RWPE1 (cell line): ENCODE data around the gene RALGPS1.

Experiments used
- CTCF ChIA-PET: fragments of 350-600 bp; sonication (Branson Sonifier 250); formaldehyde crosslinking; extraction: SDS; loops from one replicate; lab custom pipeline; 2021; lab: Yijun Ruan, JAX
- POLR2A ChIA-PET: fragments of 400-600 bp; formaldehyde crosslinking; extraction: SDS; loops from one replicate; lab custom pipeline; 2020; ENCODE audit warnings: antibody characterized with exemption; ENCODE audit not compliant: low non-redundant PET; lab: Yijun Ruan, JAX
- DNase-seq: peaks from one replicate; pipeline ENCODE4 v3.0.0; 2012; ENCODE audit warnings: low spot score
- H3K27ac ChIP-seq: fragments of 450-650 bp; 2 replicates; pipeline ENCODE4 v1.5.1; 2017
- TF ChIP-seq, protein P1 (sequence below): fragments of 450-650 bp; conservative IDR thresholded peaks from 2 replicates; pipeline ENCODE4 v1.5.1; 2017; ENCODE audit warnings: low read depth, mild to moderate bottlenecking

RALGPS1 gene

DNA sequence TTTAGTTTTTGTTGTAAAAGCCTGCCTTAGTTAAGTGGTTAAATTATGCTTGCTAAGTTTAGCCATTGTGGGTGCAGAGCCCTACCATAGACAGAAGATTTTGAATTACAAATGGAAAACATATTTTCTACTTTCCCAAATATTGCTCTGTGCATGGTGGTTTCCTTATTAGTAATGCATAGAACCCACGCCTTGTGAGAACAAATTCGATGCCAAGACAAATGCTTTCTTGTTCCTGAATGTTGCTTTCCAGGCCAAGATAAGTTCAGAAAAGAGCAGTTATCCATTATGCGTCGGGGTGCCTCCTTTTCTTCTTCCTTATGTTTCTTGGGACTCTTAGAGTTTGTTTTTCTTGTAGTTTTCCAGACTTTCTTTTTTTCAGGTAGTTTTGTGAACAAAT lies 319.0 kb downstream of the RALGPS1 start:
- CTCF ChIA-PET = interaction anchor here (0.7 kb wide), 1 partner anchor 644 kb away, joined by 3 read pairs; the partner anchor contains the start of gene AK1
- TF ChIP-seq, protein P1, sequence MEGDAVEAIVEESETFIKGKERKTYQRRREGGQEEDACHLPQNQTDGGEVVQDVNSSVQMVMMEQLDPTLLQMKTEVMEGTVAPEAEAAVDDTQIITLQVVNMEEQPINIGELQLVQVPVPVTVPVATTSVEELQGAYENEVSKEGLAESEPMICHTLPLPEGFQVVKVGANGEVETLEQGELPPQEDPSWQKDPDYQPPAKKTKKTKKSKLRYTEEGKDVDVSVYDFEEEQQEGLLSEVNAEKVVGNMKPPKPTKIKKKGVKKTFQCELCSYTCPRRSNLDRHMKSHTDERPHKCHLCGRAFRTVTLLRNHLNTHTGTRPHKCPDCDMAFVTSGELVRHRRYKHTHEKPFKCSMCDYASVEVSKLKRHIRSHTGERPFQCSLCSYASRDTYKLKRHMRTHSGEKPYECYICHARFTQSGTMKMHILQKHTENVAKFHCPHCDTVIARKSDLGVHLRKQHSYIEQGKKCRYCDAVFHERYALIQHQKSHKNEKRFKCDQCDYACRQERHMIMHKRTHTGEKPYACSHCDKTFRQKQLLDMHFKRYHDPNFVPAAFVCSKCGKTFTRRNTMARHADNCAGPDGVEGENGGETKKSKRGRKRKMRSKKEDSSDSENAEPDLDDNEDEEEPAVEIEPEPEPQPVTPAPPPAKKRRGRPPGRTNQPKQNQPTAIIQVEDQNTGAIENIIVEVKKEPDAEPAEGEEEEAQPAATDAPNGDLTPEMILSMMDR = no peak
- no peak for DNase-seq
- POLR2A ChIA-PET = no interaction called here
- H3K27ac ChIP-seq = no peak overlapping the region

DNA sequence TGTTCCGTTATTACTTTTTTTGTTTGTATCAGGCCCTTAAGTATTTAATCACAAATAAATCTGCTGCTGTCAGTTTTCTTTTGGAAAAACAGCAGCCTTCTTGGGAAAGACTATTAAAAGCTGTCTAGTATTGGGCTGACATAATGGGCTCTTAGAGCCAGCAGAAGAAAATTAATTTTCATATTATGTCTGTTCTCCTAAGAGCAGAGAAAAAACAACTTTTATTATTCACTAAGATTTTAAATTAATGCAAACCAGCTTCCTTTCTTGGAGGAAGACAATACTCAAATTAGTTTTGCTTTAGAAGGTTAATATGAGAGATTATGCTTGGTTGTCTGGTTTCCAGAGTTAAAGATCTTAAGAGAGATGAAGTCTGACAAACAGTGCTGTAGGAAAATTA lies 319.4 kb downstream of the RALGPS1 start:
- H3K27ac ChIP-seq = no peak overlapping the region
- CTCF ChIA-PET = interaction anchor here (0.7 kb wide), 1 partner anchor 643 kb away, joined by 3 read pairs; the partner anchor contains the start of gene AK1
- no peak for DNase-seq
- POLR2A ChIA-PET = no interaction called here
- TF ChIP-seq, protein P1 = no peak

DNA sequence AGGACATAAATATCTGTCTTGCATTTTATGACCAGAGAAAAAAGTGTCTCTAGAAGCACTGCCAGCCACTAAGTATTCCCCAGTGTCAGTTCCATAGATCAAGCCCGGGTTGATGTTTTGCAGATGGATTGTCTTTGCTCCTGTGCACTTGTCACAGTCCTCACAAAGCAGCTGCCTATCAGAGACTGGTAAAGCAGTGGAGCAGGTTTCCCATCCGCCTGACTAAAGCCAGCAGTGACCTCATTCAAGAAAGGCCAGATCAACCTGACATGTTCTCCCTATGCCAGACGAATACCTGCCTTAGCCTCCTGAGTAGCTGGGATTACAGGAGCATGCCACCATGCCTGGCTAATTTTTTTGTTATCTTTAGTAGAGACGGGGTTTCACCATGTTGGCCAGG lies 323.2 kb downstream of the RALGPS1 start:
- ChIA-PET CTCF (no interaction called here), POLR2A (no interaction called here)
- no peak overlapping the region for H3K27ac ChIP-seq
- TF ChIP-seq, protein P1 = no peak
- no peak for DNase-seq

DNA sequence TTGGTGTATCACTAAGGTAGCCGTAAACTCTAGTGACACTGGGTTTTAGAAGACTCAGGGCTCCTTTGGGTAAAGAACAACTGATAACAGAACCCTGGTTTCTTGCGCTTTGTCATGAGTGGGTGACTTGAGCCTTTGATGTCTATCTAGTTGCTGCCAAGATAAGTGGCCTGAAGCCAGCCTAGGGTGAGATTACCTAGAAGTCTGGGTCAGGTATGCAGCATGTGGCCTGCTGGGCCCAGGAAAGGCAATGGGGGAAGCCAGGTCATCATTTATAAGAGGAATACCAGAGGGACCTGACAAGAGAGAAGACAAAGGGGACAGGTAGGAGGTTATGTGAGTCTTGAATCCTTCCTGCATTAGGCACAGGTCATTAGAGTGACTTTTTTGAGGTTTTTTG lies 326.8 kb downstream of the RALGPS1 start:
- no peak overlapping the region for H3K27ac ChIP-seq
- no peak for DNase-seq
- TF ChIP-seq, protein P1 = no peak
- POLR2A ChIA-PET = no interaction called here
- CTCF ChIA-PET = no interaction called here

DNA sequence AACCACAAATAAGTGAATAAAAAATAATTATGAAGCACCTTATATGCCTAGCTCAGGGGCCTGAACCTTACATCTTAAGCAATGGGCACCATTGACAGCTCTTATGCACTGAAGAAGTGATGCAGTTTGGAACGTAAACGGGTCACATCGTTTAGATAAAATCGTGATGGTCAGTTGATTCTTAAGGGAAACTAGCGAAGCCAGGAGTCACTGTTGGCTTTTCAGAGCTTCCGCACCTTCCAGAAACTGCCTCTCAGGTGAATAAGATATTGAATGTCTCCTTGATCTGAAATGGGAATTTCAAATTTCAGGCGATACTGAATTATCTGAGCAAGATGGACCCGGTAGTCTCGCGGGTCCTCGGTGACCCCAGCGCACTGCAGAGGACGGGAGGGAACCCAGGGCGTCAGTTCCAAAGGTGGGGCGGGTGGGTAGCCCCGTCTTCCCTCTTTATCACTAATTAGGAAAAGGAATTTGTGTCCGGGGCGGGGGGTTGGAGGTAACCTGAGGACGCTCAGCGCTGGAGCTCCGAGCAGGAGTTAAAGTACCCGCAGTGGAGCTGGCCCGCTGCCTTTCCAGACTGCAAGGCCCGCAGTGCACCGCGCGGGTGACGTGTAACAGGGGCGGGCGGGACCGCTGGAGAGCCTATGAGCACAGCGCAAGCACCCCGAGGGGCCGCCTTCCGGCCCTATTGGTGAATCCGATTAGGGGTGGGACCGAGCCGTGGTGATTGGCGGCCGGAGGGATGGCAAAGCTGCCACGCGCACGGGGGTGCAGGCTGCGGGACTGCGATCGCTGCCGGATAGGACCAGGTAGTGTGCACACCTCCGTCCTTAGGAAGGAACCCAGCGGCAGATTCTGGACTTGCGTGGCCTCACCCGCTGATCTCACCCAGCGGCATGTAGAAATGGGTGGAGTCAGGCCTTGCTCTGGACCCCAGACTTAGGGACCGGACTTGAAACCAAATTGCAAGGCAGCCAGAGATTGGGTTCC lies 330.3 kb downstream of the RALGPS1 start:
- peak; percentile 100 for DNase-seq
- TF ChIP-seq, protein P1 = no peak
- POLR2A ChIA-PET = interaction anchor here (0.6 to 0.8 kb wide), 3 partner anchors 15 to 540 kb away, joined by 3 to 4 read pairs (median 4); no protein-coding TSS in a partner anchor
- CTCF ChIA-PET = interaction anchor here (0.5 to 0.9 kb wide), 2 partner anchors 15 to 394 kb away, joined by 3 read pairs; no protein-coding TSS in a partner anchor
- H3K27ac ChIP-seq = peak overlapping the region; percentile 60

DNA sequence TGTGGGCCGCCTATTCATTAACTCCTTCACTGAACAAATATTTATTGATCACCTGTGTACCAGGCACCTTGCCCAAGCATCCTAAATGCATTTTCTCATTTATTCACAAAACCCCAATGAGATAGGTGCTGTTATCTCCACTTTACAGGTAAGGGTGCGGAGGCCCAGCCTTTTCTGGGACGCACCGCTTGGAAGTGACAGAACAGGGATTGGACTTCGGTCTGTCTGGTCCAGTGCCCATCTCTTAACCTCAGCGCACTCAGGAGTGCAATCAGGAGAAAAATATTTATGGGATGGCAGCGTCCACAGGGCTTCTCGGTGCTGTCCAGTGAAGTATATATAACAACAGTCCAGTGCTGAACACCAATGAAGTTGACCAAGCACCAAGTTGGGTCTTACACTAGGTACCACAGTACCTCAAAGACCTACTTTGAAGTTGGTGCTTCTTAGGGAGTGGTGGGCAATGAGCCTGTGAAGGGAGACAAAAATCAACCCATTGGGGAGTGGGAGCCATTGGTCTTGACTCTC lies 331.1 kb downstream of the RALGPS1 start:
- CTCF ChIA-PET = interaction anchor here (0.5 to 0.9 kb wide), 3 partner anchors 30 to 395 kb away, joined by 3 read pairs; no protein-coding TSS in a partner anchor
- TF ChIP-seq, protein P1 = no peak
- POLR2A ChIA-PET = interaction anchor here (0.6 to 0.8 kb wide), 2 partner anchors 16 to 541 kb away, joined by 4 read pairs; no protein-coding TSS in a partner anchor
- H3K27ac ChIP-seq = peak overlapping the region; percentile 60
- no peak for DNase-seq
